Keratinocyte (primary cell): Measurements from ENCODE around the gene RPL27A. TPM values are rescaled to one million over a fixed set of nuclear protein-coding genes. Genes with fewer than 3 reads are reported as not detected.

Source experiments
- DNase-seq: peaks from one replicate; pipeline ENCODE4 v3.0.0-alpha.2; 2011; ENCODE audit warnings: low read depth, missing footprints, low spot score
- FAIRE-seq: peaks from 2 replicates; lab custom pipeline; 2011; peaks lifted over from hg19 to GRCh38; lab: Jason Lieb, UNC
- H2AFZ ChIP-seq: 2 replicates; pipeline ENCODE4 v1.6.0; 2012; ENCODE audit warnings: low read length, control low read depth, inconsistent platforms; ENCODE audit not compliant: control insufficient read depth
- H3K27ac ChIP-seq: 2 replicates; pipeline ENCODE4 v1.5.1; 2011; ENCODE audit warnings: low read length; ENCODE audit not compliant: control insufficient read depth, insufficient read depth
- H3K27me3 ChIP-seq: 3 replicates; pipeline ENCODE4 v1.6.0; 2011; ENCODE audit warnings: low read length; ENCODE audit not compliant: control insufficient read depth, insufficient read depth; ENCODE audit errors: extremely low read depth
- H3K36me3 ChIP-seq, 2 experiments: 2 replicates in 1 of 2; 3 replicates in 1 of 2; pipeline ENCODE4 v1.5.1; 2011; ENCODE audit warnings: low read length in 2 of 2, mild to moderate bottlenecking in 1 of 2; ENCODE audit not compliant: control insufficient read depth in 2 of 2, insufficient read depth in 2 of 2; ENCODE audit errors: extremely low read depth in 1 of 2
- H3K4me1 ChIP-seq: 3 replicates; pipeline ENCODE4 v1.5.1; 2011; ENCODE audit warnings: low read length; ENCODE audit not compliant: control insufficient read depth, insufficient read depth; ENCODE audit errors: extremely low read depth
- H3K4me2 ChIP-seq: 3 replicates; pipeline ENCODE4 v1.6.0; 2011; ENCODE audit warnings: low read depth, low read length; ENCODE audit not compliant: control insufficient read depth, insufficient read depth; ENCODE audit errors: extremely low read depth
- H3K4me3 ChIP-seq, 3 experiments: fragments of 200-600 bp in 1 of 3; sonication (generic) in 1 of 3; 2 replicates in 2 of 3; 3 replicates in 1 of 3; pipeline ENCODE4 v1.5.1; 2011 to 2016; ENCODE audit warnings: low read length in 3 of 3, mild to moderate bottlenecking in 3 of 3, control low read depth in 2 of 3, inconsistent platforms in 1 of 3, low read depth in 1 of 3, mixed read lengths in 1 of 3, mixed run types in 1 of 3, moderate library complexity in 1 of 3; ENCODE audit not compliant: control insufficient read depth in 2 of 3, insufficient read depth in 2 of 3; ENCODE audit errors: extremely low read depth in 1 of 3
- H3K79me2 ChIP-seq: 2 replicates; pipeline ENCODE4 v1.6.0; 2012; ENCODE audit warnings: low read length; ENCODE audit not compliant: control insufficient read depth, insufficient read depth
- H3K9ac ChIP-seq: 3 replicates; pipeline ENCODE4 v1.6.0; 2011; ENCODE audit warnings: low read length; ENCODE audit not compliant: control insufficient read depth, insufficient read depth; ENCODE audit errors: extremely low read depth
- H3K9me1 ChIP-seq: 3 replicates; pipeline ENCODE4 v1.6.0; 2011; ENCODE audit warnings: low read length; ENCODE audit not compliant: control insufficient read depth, insufficient read depth; ENCODE audit errors: extremely low read depth
- H3K9me3 ChIP-seq: 2 replicates; pipeline ENCODE4 v1.5.1; 2012; ENCODE audit warnings: low read depth, low read length; ENCODE audit not compliant: control insufficient read depth
- H4K20me1 ChIP-seq: 3 replicates; pipeline ENCODE4 v1.6.0; 2011; ENCODE audit warnings: low read length; ENCODE audit not compliant: control insufficient read depth, insufficient read depth; ENCODE audit errors: extremely low read depth
- CTCF ChIP-seq, 3 experiments: IDR thresholded peaks in 1 of 3; conservative IDR thresholded peaks in 1 of 3; optimal IDR thresholded peaks in 1 of 3; 2 replicates in 2 of 3; 3 replicates in 1 of 3; pipeline versions ENCODE3 to v1.5.1; 2011; ENCODE audit warnings: low read length in 3 of 3, mild to moderate bottlenecking in 3 of 3, moderate library complexity in 2 of 3, control low read depth in 1 of 3, inconsistent platforms in 1 of 3; ENCODE audit not compliant: insufficient read depth in 2 of 3; ENCODE audit errors: extremely low read depth in 1 of 3
- EZH2 ChIP-seq: IDR thresholded peaks from one replicate; pipeline ENCODE4 v1.6.1; 2012; ENCODE audit warnings: inconsistent platforms, mild to moderate bottlenecking, low read length, moderate library complexity
- dilution Hi-C: fragments of 300-500 bp; cut with MboI; formaldehyde crosslinking; loops from one replicate; pipeline ENCODE4 v1.7.0; 2020; ENCODE audit warnings: low sequenced_read_pairs; ENCODE audit not compliant: extremely low pct_ligation_motif_present
- polyA plus RNA-seq, 5 experiments: library from polyadenylated mRNA; depleted of rRNA in 3 of 5; stranded (reverse) in 3 of 5; stranded (forward) in 1 of 5; unstranded in 1 of 5; fragments of >200 nt; gene quantifications; 1 replicate in 1 of 5; 2 replicates in 3 of 5; 3 replicates in 1 of 5; pipeline versions ENCODE4 v1.2.1 to v1.2.3, GENCODE V29; 2011 to 2012; ENCODE audit warnings: missing spikeins in 2 of 5, low read depth in 1 of 5, low replicate concordance in 1 of 5

RPL27A gene
- polyA plus RNA-seq, 1 donor (not counting 4 experiments of a cell fraction or from before 2014, with no cell fraction given): 1,483 TPM

GRCh38 chr11:8672346-8672745, 10.2 kb upstream of the RPL27A start:
- Histone ChIP-seq H3K4me1 (peaks cover 21% of the 10 kb centered on the region), H3K4me3 (no peak overlapping the region), H3K4me2 (peak overlapping the region; percentile 55), H3K27ac (peak overlapping the region; percentile 64), H3K36me3 (peaks cover 4 to 8% of the 10 kb centered on the region in 2 experiments), H3K27me3 (no peaks in the 10 kb centered on the region), H3K9me1 (no peaks in the 10 kb centered on the region), H3K9me3 (no peaks in the 10 kb centered on the region), H3K9ac (no peak overlapping the region), H2AFZ (no peak overlapping the region), H4K20me1 (no peaks in the 10 kb centered on the region), H3K79me2 (no peaks in the 10 kb centered on the region)
- no peak for TF ChIP-seq CTCF (optimal IDR thresholded peaks at IDR 0.05 in 1 of 3, IDR thresholded peaks at IDR 0.05 in 1 of 3, conservative IDR thresholded peaks at IDR 0.05 in 1 of 3; ENCODE audit: extremely low read depth in 1 of 3, insufficient read depth in 2 of 3, low read length in 3 of 3)
- no peak for TF ChIP-seq EZH2
- FAIRE-seq (no peak), DNase-seq (no peak)
- dilution Hi-C loops: no loop called here

- Histone ChIP-seq H3K9me3 (no peaks in the 10 kb centered on the region), H3K9me1 (no peaks in the 10 kb centered on the region), H4K20me1 (no peaks in the 10 kb centered on the region), H3K9ac (no peak overlapping the region), H3K4me3 (no peak overlapping the region), H3K27me3 (no peaks in the 10 kb centered on the region), H3K27ac (no peak overlapping the region), H3K36me3 (peaks cover 14 to 15% of the 10 kb centered on the region in 2 experiments), H3K79me2 (no peaks in the 10 kb centered on the region), H2AFZ (no peak overlapping the region), H3K4me2 (no peak overlapping the region), H3K4me1 (peaks cover 21% of the 10 kb centered on the region)
- DNase-seq (no peak), FAIRE-seq (no peak)
- TF ChIP-seq CTCF (optimal IDR thresholded peaks at IDR 0.05 in 1 of 3, IDR thresholded peaks at IDR 0.05 in 1 of 3, conservative IDR thresholded peaks at IDR 0.05 in 1 of 3; ENCODE audit: extremely low read depth in 1 of 3, insufficient read depth in 2 of 3, low read length in 3 of 3): no peak
- no peak for TF ChIP-seq EZH2
- dilution Hi-C loops: no loop called here
These were observed 7.7 kb upstream of the RPL27A start for GRCh38 chr11:8674859-8675258.
